HepG2 (cell line): Measurements from ENCODE around the gene PTK7. TPM values are rescaled to one million over a fixed set of nuclear protein-coding genes. Genes with fewer than 3 reads are reported as not detected.
"Not testable (repeated sequence)": the region's sequence is repeated elsewhere in the genome, so short reads cannot be mapped to it uniquely, and the experiment has no call there.

Experiments used
- ATAC-seq: fragments of 200-7000 bp; cut with Tn5 transposase; 3 replicates; pipeline ENCODE4 v1.9.1; 2020; ENCODE audit warnings: mild to moderate bottlenecking, moderate library complexity
- BruUV-seq: library from RNA; stranded (reverse); fragments of 400-500 nt; replicated peaks from 2 replicates; lab custom pipeline; 2021; lab: Mats Ljungman, UMichigan
- CTCF ChIA-PET: fragments of 300-600 bp; formaldehyde crosslinking; extraction: SDS; loops from one replicate; lab custom pipeline; 2021; ENCODE audit warnings: low total read pairs, inconsistent platforms, low intra/inter-chr PET ratio; lab: Yijun Ruan, JAX
- POLR2A ChIA-PET: fragments of 350-600 bp; sonication (Branson Sonifier 250); formaldehyde crosslinking; loops from one replicate; lab custom pipeline; 2020; ENCODE audit warnings: antibody characterized with exemption, inconsistent platforms; lab: Yijun Ruan, JAX
- DNase-seq: peaks from one replicate; pipeline ENCODE4 v3.0.0-alpha.2; 2015; ENCODE audit warnings: low spot score
- FAIRE-seq: peaks from 3 replicates; lab custom pipeline; 2011; peaks lifted over from hg19 to GRCh38; lab: Jason Lieb, UNC
- H2AFZ ChIP-seq: one replicate; pipeline ENCODE4 v1.6.1; 2011; ENCODE audit warnings: low read length, inconsistent platforms
- H3K27ac ChIP-seq: fragments of 300-600 bp; 3 replicates; pipeline ENCODE4 v1.8.0; 2011; ENCODE audit warnings: mixed run types, mild to moderate bottlenecking, mixed read lengths, low read length, inconsistent platforms; ENCODE audit not compliant: insufficient read depth; ENCODE audit errors: extremely low read length
- H3K27me3 ChIP-seq, 2 experiments: fragments of 200-600 bp in 1 of 2; 2 replicates in 1 of 2; 3 replicates in 1 of 2; pipeline versions ENCODE4 v1.6.0 to v1.8.0; 2011; ENCODE audit warnings: low read length in 2 of 2, mild to moderate bottlenecking in 2 of 2, moderate library complexity in 2 of 2, inconsistent platforms in 1 of 2; ENCODE audit not compliant: insufficient read depth in 2 of 2, control insufficient read depth in 1 of 2
- H3K36me3 ChIP-seq, 2 experiments: fragments of 200-600 bp in 1 of 2; replicated peaks in 1 of 2; 2 replicates in 1 of 2; 3 replicates in 1 of 2; pipeline versions ENCODE4 v1.5.1 to v1.8.0; 2011; ENCODE audit warnings: low read length in 2 of 2, inconsistent platforms in 1 of 2; ENCODE audit not compliant: insufficient read depth in 2 of 2, control insufficient read depth in 1 of 2
- H3K4me1 ChIP-seq: 2 replicates; pipeline ENCODE4 v1.5.1; 2012; ENCODE audit warnings: low read length, inconsistent platforms; ENCODE audit not compliant: insufficient read depth
- H3K4me2 ChIP-seq: 2 replicates; pipeline ENCODE4 v1.6.0; 2011; ENCODE audit warnings: low read depth, low read length, inconsistent platforms
- H3K4me3 ChIP-seq, 3 experiments: fragments of 200-600 bp in 1 of 3; sonication (generic), shearing (Covaris generic) in 1 of 3; replicated peaks in 1 of 3; 2 replicates each; pipeline ENCODE4 v1.5.1; 2011 to 2016; ENCODE audit warnings: low read length in 3 of 3, inconsistent platforms in 2 of 3, low read depth in 2 of 3, mild to moderate bottlenecking in 2 of 3, control low read depth in 1 of 3, mixed read lengths in 1 of 3; ENCODE audit not compliant: insufficient read depth in 1 of 3
- H3K79me2 ChIP-seq: one replicate; pipeline ENCODE4 v1.6.1; 2011; ENCODE audit warnings: low read length, inconsistent platforms; ENCODE audit not compliant: insufficient read depth
- H3K9ac ChIP-seq: 2 replicates; pipeline ENCODE4 v1.6.0; 2011; ENCODE audit warnings: mild to moderate bottlenecking, low read depth, low read length, inconsistent platforms; ENCODE audit not compliant: insufficient read depth
- H3K9me3 ChIP-seq: 2 replicates; pipeline ENCODE4 v1.5.1; 2012; ENCODE audit warnings: mild to moderate bottlenecking, low read length
- H4K20me1 ChIP-seq: 2 replicates; pipeline ENCODE4 v1.6.0; 2011; ENCODE audit warnings: inconsistent platforms, mild to moderate bottlenecking, low read length, moderate library complexity; ENCODE audit not compliant: insufficient read depth
- FUBP1 ChIP-seq: sonication (generic); formaldehyde crosslinking; IDR thresholded peaks from 2 replicates; pipeline ENCODE4 v1.5.1; 2020; ENCODE audit warnings: missing genetic modification reagents, mild to moderate bottlenecking, borderline replicate concordance
- ZNF121 ChIP-seq: sonication (generic); formaldehyde crosslinking; IDR thresholded peaks from 2 replicates; pipeline ENCODE4 v1.5.0; 2020; ENCODE audit warnings: mild to moderate bottlenecking, missing genetic modification reagents
- WGBS: methylation state at CpG from one replicate; pipeline ENCODE4 v1.1.6; 2017; ENCODE audit warnings: low lambda C conversion rate; 5-methylcytosine and 5-hydroxymethylcytosine counted together
- in situ Hi-C: cut with HindIII; loops from 2 replicates; pipeline ENCODE4 v1.10.0; 2017; ENCODE audit warnings: low pct_unique_long_range_greater_than_20kb; ENCODE audit not compliant: extremely low pct_ligation_motif_present
- intact Hi-C: fragments of 100-400 bp; cut with micrococcal nuclease; formaldehyde crosslinking; loops from one replicate; pipeline ENCODE4 v1.10.0; 2022; ENCODE audit not compliant: unreplicated experiment
- polyA plus RNA-seq, 8 experiments: library from polyadenylated mRNA; depleted of rRNA in 3 of 8; stranded (reverse) in 7 of 8; unstranded in 1 of 8; fragments of >200 nt; fragmentation: Illumina TruSeq in 4 of 8; extraction: Trizol in 4 of 8; gene quantifications; 2 replicates each; pipeline versions ENCODE4 v1.2.1 to v1.2.3, GENCODE V29; 2011 to 2016; ENCODE audit warnings: low read depth in 4 of 8, missing spikeins in 1 of 8, mixed read lengths in 1 of 8; ENCODE audit not compliant: insufficient read depth in 1 of 8
- total RNA-seq, 5 experiments: library from RNA; depleted of rRNA; stranded (reverse); fragments of >200 nt; fragmentation: Illumina TruSeq; extraction: Trizol; gene quantifications; 2 replicates each; pipeline ENCODE4 v1.2.3, GENCODE V29; 2016; ENCODE audit warnings: low read depth in 1 of 5

The PTK7 gene
- total and polyA plus RNA-seq, 2 of the 13 experiments (the other 11 are each of a cell fraction or from before 2014, with no cell fraction given): 98.5 to 99.8 TPM

DNA sequence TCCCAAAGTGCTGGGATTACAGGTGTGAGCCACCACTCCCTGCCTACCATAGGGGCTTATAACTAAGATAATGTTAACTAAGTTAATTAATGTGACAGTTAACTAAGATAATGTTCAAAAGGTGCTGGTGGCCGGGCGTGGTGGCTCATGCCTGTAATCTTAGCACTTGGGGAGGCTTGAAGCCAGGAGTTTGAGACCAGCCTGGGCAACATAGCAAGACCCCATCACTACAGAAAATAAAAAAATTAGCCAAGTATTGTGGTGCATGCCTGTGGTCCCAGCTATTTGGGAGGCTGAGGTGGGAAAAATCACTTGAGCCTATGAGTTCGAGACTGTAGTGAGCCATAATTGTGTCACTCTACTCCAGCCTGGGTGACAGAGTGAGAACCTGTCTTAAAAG is 62.2 kb downstream of the PTK7 start:
- Histone ChIP-seq H3K4me1 (peaks cover 4% of the 10 kb centered on the region), H3K4me3 (no peak overlapping the region), H3K36me3 (peaks cover 1 to 2% of the 10 kb centered on the region in 2 experiments; a peak in 2 of 5 replicates), H3K9ac (no peak overlapping the region), H3K9me3 (no peaks in the 10 kb centered on the region), H2AFZ (no peak overlapping the region), H3K4me2 (no peak overlapping the region), H4K20me1 (no peaks in the 10 kb centered on the region), H3K27ac (no peak overlapping the region), H3K27me3 (no peaks in the 10 kb centered on the region), H3K79me2 (no peaks in the 10 kb centered on the region)
- TF ChIP-seq ZNF121 (CRISPR knock-in tag): 0 out of 2 replicates have a peak, but pooled peaks have one; percentile 8
- no peak for TF ChIP-seq FUBP1 (CRISPR knock-in tag)
- POLR2A ChIA-PET: no interaction called here
- ATAC-seq (no peak), FAIRE-seq (no peak), DNase-seq (no peak)
- CTCF ChIA-PET: no interaction called here
- no TSS peak for BruUV-seq
- in situ Hi-C loops: no loop called here
- intact Hi-C loops: no loop called here
- 99% methylated on average over 3 of the region's 3 CpGs for WGBS

GRCh38 chr6:43139973-43140372 is 63.9 kb downstream of the PTK7 start:
- H3K27me3 ChIP-seq, H3K79me2 ChIP-seq, H4K20me1 ChIP-seq, H3K27ac ChIP-seq, FAIRE-seq, CTCF ChIA-PET, DNase-seq, POLR2A ChIA-PET, intact Hi-C loops, H3K9ac ChIP-seq, H3K9me3 ChIP-seq, H2AFZ ChIP-seq, H3K4me3 ChIP-seq, BruUV-seq, H3K36me3 ChIP-seq, H3K4me2 ChIP-seq, ATAC-seq: not testable (repeated sequence)
- 96% methylated on average over 11 of the region's 11 CpGs for WGBS
- in situ Hi-C loops: loop anchor here (5.0 kb wide), 2 partner anchors 63 to 238 kb away; partner anchors contain the start of gene PTK7
- peaks cover 12% of the 10 kb centered on the region for H3K4me1 ChIP-seq
